Fibroblast of villous mesenchyme (primary cell): ENCODE results near the gene CCDC8. TPM values are rescaled to one million over a fixed set of nuclear protein-coding genes. Genes with fewer than 3 reads are reported as not detected.

ENCODE experiments used
- DNase-seq: peaks from one replicate; pipeline ENCODE4 v3.0.0-alpha.2; 2010; ENCODE audit warnings: low read depth
- H3K4me3 ChIP-seq: 2 replicates; pipeline ENCODE4 v1.5.1; 2011; ENCODE audit warnings: low read depth, mild to moderate bottlenecking, low read length
- CTCF ChIP-seq: IDR thresholded peaks from 2 replicates; pipeline ENCODE4 v1.5.1; 2012; ENCODE audit warnings: low read depth, mild to moderate bottlenecking, low read length; ENCODE audit not compliant: insufficient read depth
- total RNA-seq: library from RNA; depleted of rRNA; stranded (reverse); fragments of >200 nt; gene quantifications from 2 replicates; pipeline ENCODE4 v1.2.3, GENCODE V29; 2012

Gene CCDC8
- total RNA-seq, 1 donor: 8.6 TPM

DNA sequence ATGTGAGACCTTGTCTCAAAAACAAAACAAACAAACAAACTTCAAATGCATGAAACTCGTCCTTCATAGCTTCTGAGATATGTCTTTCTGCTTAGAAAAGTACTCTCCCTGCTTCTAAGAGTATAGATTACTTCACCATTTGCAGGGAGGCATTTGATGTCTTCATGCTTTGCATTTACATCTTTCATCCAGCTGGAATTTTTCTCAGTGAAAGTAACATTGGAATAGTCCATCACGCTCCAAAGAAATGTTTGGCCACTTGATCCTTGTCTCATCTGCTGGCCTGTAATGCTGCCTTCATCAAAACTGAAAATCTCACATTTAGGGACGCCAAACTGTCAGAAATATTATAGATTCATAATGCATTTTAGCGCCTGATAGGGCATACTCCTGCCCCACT is 38.8 kb upstream of the CCDC8 start:
- no peak overlapping the region for H3K4me3 ChIP-seq
- TF ChIP-seq CTCF: no peak
- no peak for DNase-seq

GRCh38 chr19:46451352-46451751 is 38.0 kb upstream of the CCDC8 start:
- DNase-seq: no peak
- no peak for TF ChIP-seq CTCF

GRCh38 chr19:46450737-46451136 is 37.4 kb upstream of the CCDC8 start:
- no peak overlapping the region for H3K4me3 ChIP-seq
- DNase-seq: no peak
- no peak for TF ChIP-seq CTCF

More at GRCh38 chr19:46451352-46451751, 38.0 kb upstream of the CCDC8 start:
- H3K4me3 ChIP-seq: no peak overlapping the region

DNA sequence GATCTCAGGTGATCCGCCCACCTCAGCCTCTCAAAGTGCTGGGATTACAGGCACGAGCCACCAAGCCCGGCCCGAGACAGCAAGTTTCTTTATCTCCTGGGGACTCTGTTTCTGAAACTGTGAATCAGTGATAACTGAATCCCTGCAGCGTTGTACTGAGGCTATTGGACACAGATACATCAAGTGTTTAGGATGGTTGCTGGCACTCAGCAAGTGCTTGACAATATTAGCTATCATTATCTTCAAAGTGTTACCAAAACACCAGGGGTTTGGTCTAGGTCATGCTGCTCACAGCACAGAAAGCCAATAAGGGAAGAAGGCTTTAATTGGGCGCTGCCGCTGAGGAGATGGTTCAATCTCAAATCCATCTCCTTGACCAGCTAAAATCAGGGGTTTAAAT is 35.9 kb upstream of the CCDC8 start:
- DNase-seq: no peak
- H3K4me3 ChIP-seq: no peak overlapping the region
- no peak for TF ChIP-seq CTCF

DNA sequence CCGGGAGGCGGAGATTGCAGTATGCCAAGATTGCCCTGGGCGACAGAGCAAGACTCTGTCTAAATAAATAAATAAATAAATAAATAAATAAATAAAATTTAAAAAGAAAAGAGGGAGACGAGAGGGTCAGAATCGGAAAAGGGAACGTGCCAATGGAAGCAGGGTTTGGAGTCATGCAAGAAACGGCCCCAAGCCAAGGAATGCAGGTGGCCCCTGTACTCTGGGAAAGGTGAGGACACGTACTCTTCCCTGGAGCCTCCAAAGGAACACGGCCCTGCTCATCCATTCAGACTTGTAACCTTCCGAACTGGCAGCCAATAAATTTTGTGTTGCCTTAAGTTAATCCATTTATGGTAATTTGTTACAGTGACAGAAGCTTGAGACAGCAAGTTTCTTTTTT is 35.2 kb upstream of the CCDC8 start:
- TF ChIP-seq CTCF: no peak
- no peak overlapping the region for H3K4me3 ChIP-seq
- DNase-seq: no peak

- no peak for DNase-seq
- H3K4me3 ChIP-seq: no peak overlapping the region
- TF ChIP-seq CTCF: no peak
Observed at GRCh38 chr19:46447824-46448223, 34.5 kb upstream of the CCDC8 start.

DNA sequence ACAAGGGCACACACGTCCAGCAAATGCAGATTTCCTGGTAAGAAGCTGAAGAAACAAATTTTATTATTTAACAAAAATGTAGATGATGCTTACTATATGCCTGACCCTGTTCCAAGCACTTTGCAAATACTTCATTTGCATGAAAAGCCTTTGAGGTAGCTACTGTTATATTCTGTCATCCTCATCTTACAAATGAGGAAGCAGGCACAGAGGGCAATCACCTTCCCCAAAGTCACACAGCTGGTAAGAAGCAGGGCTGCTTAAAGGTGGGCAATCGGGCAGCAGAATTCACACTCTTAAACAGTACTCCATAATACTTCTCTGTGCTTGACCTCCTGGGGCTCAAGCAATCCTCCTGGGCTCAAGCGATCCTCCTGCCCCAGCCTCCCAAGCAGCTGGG is 33.6 kb upstream of the CCDC8 start:
- TF ChIP-seq CTCF: no peak
- no peak overlapping the region for H3K4me3 ChIP-seq
- DNase-seq: no peak
